NCI-H2227 (cell line): ENCODE measurements around the gene ABRAXAS1.

Source experiments
- DNase-seq: peaks from one replicate; lab custom pipeline; 2025; ENCODE audit not compliant: unreplicated experiment; lab: John Stamatoyannopoulos, UW

ABRAXAS1 gene

DNA sequence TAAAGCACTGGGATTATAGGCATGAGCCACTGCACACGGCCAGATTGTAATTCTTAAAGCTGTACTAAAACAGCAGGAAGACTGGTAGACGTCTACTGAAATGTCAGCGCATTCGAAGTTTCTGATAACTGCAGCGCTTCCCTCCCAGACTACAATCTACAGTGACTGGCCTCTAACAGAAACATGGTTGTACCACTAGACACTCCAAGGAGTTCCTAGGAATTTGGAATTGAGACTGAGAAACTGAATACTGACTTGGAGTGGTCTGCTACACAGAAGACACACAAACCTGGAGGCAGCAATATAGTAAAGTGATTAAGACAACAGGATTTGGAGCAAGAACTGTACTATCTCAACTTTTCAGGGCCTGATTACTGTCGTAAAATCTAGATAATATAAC is 30.2 kb downstream of the ABRAXAS1 start:
- no peak for DNase-seq

DNA sequence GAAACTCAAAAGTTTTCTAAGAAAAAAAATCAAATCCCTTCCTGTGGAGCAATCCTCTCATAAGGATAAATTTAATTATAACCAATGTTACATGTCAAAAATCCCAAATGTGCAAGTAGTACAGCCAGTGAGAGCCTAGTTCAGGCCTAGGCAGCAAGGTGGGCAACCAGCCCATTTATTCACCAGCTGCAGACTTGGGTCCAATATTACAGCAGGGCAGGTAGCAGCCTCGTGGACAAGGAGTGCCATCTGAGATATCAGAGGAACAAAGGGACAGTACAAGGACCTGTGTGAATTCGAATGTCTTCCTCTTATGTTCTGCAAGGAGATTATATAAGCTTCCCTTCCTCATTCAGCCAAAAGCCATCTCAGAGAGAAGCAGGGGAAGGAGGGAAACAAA is 35.9 kb downstream of the ABRAXAS1 start:
- no peak for DNase-seq

DNA sequence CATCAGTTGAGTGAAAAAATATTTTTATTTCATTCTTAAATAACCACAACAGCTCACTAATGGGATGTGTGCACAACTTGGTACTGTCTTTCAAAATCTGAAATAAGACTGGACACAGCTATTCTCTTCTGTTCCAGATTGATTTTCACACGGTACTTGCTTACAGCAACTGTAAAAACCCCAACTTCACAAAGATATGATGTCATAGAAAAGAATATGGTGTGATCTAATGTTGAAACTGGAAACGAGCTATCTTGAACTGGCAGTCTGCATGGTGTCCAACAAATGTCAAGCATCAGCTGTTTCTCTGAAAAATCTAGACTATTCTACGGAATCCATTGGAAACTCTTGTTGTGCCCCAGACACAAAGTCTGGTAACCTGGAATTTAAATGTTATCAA is 44.0 kb downstream of the ABRAXAS1 start:
- DNase-seq: no peak

DNA sequence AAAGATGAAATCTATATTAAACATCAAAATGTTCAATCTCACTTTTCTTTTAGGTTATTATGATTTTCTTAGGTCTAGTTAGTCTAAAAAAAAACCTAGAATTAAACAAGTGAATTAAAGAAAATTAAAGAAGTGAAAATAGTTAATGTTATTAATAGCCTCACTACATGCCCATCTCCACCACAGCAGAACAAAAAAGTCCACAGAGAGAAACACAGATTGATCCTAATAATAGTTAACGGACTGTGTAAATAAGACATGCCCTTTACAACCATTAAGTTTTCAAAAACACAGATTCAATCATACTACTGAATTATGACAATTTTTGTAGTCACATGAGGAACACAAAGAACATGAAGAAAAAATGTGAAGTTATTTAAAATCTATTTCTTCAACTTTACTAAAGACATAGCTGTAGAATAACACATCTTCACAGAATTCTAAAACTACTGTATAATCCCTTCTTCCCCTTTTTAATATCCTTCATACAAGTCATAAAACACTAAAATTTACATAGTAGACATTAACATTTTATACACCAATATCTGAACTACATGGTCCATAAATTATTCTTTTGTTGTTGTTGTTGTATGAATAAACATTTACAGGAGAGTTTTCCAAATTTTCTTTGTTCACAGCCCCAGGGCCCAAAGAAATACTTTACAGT is 44.6 kb downstream of the ABRAXAS1 start:
- DNase-seq: no peak

DNA sequence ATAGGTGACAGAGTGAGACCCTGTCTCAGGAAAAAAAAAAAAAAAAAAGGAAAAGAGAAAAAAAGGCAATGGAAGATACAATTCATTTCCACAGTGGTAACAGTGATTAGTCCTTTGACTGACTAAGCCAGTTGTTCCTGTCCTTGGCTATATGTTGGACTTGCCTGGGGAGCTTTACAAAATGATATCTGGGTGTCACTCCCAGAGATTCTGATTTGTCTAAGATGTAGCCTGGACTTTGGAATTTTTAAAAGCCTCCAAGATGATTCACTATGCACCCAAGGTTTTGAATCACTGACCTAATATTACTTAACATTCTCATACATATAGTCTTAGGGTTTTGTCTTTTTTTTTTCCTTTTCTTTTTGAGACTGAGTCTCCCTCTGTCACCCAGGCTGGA is 46.2 kb downstream of the ABRAXAS1 start:
- DNase-seq: no peak

DNA sequence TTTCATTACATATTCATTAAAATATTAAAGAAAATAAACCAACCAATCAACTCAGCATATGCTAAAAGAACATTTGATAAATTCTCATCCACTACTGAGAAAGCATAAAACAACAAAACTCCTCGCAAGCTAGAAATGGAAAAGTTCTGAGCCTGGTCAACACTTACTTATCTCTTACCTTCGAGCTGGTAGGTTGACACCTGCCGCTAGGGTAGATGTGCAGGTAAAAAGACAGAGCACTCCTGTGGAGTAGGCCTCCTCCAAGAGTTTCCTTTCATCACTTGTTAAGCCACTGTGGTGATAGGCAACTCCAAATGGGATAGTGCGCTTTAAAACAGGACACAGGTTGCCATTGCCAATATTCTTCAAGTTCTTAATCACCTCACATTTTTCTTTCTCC is 48.2 kb downstream of the ABRAXAS1 start:
- no peak for DNase-seq

DNA sequence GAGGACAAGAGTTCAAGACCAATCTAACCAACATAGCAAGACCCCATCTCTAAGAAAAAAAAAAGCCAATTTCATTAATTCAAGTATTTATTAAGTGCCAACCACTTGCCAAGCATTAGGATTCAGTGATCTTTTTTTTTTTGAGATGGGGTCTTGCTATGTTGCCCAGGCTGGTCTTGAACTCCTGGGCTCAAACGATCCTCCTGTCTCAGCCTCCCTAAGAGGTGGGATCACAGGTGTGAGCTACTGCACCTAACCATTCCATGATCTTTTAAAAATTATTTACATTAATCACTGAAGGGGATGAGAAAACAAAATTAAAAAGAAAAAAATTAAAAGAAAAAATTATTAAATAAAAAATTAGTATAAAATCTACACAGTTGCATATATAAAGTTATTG is 53.7 kb downstream of the ABRAXAS1 start:
- DNase-seq: no peak

DNA sequence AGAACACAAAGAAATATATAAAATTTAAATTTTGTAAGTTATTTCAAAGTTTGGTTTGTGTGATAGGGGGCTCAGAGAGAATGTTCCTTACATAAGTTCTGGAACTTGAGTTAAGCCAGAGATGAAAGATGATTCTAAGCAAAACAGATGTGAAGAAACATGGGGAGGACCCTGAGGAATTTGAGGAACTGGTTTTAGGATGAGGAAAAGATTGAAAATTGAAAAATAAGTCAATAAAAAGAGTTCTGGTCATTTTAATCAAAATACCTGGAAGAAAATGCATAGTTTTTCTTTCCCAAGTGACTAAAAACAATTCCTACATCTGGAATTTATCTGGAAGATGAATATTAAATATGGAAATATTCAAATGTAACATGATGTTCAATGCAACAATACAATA is 66.7 kb downstream of the ABRAXAS1 start:
- DNase-seq: no peak

DNA sequence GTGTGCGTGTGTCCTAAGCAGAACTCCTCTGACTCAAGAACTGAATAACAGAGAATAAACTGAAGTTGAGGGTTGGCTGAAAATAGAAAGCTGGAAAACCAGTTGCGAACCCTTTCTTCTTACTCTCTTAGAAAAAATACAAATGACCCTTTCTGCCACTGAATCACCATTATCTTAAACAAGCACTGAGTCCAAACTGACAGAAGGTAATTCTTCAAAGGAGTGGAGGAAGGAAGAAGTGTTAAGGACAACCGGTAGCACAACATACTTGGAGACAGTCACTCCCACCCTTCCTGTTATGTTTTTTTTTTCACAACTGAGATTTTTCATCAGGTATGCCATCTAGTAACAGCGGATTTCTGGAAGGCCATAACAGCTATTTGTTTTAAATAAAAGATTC is 67.3 kb downstream of the ABRAXAS1 start:
- no peak for DNase-seq

DNA sequence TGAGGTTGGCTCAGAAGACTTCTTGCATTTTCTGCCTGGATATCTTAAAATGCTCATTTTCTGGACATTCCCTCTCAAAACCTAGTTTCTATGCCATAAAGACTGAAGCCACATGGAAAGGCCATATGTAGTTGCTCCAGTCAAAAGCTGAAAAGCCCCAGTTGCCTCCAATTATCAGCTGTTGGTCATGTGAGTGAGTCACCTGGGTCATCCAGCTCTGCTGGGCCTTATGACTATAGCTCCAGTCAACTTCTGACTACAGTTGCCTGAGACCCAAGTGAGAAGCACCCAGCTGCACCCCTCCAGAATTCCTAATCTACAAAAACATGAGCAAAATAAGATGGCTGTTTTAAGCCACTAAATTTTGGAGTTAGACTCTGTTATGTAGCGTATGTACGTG is 71.2 kb downstream of the ABRAXAS1 start:
- no peak for DNase-seq
